ENCODE measurements around the gene CDH13. TPM values are rescaled to one million over a fixed set of nuclear protein-coding genes. Genes with fewer than 3 reads are reported as not detected.

Gene CDH13
- polyA plus RNA-seq, 1 experiment, result 113 TPM

DNA sequence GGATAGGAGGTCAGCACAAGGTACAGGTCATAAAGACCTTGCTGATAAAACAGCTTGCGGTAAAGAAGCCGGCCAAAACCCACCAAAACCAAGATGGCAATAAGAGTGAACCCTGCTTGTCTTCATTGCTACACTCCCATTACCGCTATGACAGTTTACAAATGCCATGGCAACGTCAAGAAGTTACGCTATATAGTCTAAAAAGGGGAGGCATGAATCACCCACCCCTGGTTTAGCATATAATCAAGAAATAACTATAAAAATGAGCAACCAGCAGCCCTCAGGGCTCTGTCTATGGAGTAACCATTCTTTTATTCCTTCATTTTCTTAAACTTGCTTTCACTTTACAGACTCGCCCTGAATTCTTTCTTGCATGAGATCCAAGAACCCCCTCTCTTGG is 1180.0 kb downstream of the CDH13 start:
- Histone ChIP-seq H3K4me3 (ENCODE audit: low read depth, low read length) (no peak overlapping the region), H3K27me3 (ENCODE audit: control insufficient read depth, insufficient read depth, low read length) (no peaks in the 10 kb centered on the region), H3K36me3 (ENCODE audit: control insufficient read depth, insufficient read depth, low read length) (no peaks in the 10 kb centered on the region)
- no peak for DNase-seq (ENCODE audit: low read depth)
- CTCF ChIA-PET, result no interaction called here
- POLR2A ChIA-PET, result no interaction called here
- TF ChIP-seq, protein P1, sequence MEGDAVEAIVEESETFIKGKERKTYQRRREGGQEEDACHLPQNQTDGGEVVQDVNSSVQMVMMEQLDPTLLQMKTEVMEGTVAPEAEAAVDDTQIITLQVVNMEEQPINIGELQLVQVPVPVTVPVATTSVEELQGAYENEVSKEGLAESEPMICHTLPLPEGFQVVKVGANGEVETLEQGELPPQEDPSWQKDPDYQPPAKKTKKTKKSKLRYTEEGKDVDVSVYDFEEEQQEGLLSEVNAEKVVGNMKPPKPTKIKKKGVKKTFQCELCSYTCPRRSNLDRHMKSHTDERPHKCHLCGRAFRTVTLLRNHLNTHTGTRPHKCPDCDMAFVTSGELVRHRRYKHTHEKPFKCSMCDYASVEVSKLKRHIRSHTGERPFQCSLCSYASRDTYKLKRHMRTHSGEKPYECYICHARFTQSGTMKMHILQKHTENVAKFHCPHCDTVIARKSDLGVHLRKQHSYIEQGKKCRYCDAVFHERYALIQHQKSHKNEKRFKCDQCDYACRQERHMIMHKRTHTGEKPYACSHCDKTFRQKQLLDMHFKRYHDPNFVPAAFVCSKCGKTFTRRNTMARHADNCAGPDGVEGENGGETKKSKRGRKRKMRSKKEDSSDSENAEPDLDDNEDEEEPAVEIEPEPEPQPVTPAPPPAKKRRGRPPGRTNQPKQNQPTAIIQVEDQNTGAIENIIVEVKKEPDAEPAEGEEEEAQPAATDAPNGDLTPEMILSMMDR (IDR thresholded peaks at IDR 0.05; ENCODE audit: insufficient read depth, low read depth, low read length), result no peak

DNA sequence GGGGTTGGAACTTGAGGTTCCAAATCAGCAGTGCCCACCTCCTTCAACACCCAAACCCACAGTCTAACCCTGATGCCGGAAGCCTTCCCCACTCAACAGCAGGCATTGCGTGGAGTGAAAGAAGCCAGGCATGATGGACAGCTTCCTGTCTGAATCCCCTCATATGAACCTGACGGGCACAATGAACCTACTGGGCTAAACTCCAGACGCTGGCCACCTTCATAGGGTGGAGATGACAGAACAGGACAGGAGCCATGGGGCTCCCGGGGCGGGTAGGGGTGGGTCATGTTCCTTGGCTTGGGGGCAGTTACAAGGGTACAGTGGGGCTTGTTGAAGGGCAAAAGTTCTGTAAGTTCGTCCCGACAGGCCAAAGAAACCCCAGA is 1180.5 kb downstream of the CDH13 start:
- Histone ChIP-seq H3K27me3 (ENCODE audit: control insufficient read depth, insufficient read depth, low read length) (no peaks in the 10 kb centered on the region), H3K36me3 (ENCODE audit: control insufficient read depth, insufficient read depth, low read length) (no peaks in the 10 kb centered on the region), H3K4me3 (ENCODE audit: low read depth, low read length) (no peak overlapping the region)
- TF ChIP-seq, protein P1 (IDR thresholded peaks at IDR 0.05; ENCODE audit: insufficient read depth, low read depth, low read length), result no peak
- ChIA-PET CTCF (no interaction called here), POLR2A (no interaction called here)
- no peak for DNase-seq (ENCODE audit: low read depth)

DNA sequence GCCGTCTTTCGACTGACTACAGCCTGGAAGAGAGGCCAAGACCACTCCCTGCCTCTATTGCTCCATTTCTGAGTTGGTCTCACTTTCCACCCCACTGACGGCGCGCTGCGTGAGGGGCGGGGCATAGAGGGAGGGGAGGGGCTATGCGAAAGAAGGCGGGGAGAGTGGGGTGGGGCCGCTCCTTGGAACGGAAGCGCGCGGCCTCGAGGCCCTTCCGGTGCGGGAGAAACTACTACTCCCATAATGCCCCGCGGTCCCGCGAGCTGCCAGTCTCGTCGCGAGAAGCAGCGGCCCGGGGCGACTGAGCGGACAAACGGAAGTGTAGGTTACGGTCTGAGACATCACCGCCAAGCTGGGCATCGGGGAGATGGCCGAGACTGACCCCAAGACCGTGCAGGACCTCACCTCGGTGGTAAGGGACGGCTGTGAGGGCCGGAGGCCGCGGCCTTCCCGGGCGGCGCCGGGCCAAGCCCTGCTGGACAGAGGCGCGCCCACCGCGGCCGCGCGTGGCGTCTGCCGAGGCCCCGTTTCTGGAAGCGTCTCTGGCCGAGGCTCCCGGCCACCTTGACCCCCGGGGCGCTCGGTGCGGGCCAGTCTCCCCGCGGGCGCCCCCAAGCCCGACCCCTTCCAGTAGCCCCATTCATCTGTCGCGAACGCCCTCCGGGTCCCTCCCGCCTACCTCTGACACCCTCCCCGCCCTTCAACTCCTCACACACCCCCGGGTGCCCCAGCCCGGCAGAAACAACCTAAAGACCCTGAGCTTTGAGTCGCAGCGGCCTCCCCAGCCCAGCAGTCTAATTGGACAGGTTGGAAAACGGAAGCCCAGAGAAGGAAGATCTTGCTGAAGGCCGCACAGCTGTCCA is 1181.2 kb downstream of the CDH13 start, which contains the start of gene HSBP1:
HSBP1 (plus strand) TSS at position 269 of the 863 bp plus-strand sequence; CDS start at position 368, 99 bp downstream.
- Histone ChIP-seq H3K4me3 (ENCODE audit: low read depth, low read length) (peak within 1 kb of the TSS; percentile 74), H3K36me3 (ENCODE audit: control insufficient read depth, insufficient read depth, low read length) (peaks cover 4% of the 10 kb centered on the region), H3K27me3 (ENCODE audit: control insufficient read depth, insufficient read depth, low read length) (no peaks in the 10 kb centered on the region)
- POLR2A ChIA-PET, result no interaction called here
- CTCF ChIA-PET, result interaction anchor here (1.3 kb wide), 1 partner anchor 19 kb away, joined by 3 read pairs; no protein-coding TSS in a partner anchor
- TF ChIP-seq, protein P1 (IDR thresholded peaks at IDR 0.05; ENCODE audit: insufficient read depth, low read depth, low read length), result no peak
- DNase-seq (ENCODE audit: low read depth), result peak; percentile 47

DNA sequence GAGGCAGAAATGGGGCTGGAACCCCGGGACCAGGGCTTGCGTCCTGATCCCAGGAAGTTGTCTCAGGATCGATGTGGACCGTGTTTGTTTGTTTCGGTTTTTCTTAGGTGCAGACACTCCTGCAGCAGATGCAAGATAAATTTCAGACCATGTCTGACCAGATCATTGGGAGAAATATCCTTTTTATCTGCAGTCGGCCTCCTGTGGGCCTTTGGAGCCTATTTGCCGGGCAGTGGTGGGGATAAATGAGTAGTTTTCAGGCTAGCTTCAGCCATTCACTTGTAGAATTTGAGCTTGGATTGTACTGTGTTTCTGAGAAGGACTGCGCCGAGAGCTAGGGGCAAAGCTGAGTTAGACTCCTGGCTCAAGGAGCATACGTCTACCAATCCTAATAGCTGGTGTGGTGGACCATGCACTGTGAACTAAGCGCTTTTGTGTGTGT is 1181.8 kb downstream of the CDH13 start:
- Histone ChIP-seq H3K36me3 (ENCODE audit: control insufficient read depth, insufficient read depth, low read length) (peaks cover 4% of the 10 kb centered on the region), H3K27me3 (ENCODE audit: control insufficient read depth, insufficient read depth, low read length) (no peaks in the 10 kb centered on the region), H3K4me3 (ENCODE audit: low read depth, low read length) (peak overlapping the region; percentile 74)
- no peak for DNase-seq (ENCODE audit: low read depth)
- TF ChIP-seq, protein P1 (IDR thresholded peaks at IDR 0.05; ENCODE audit: insufficient read depth, low read depth, low read length), result no peak
- ChIA-PET POLR2A (no interaction called here), CTCF (interaction anchor here (1.3 kb wide), 1 partner anchor 18 kb away, joined by 3 read pairs; no protein-coding TSS in a partner anchor)

DNA sequence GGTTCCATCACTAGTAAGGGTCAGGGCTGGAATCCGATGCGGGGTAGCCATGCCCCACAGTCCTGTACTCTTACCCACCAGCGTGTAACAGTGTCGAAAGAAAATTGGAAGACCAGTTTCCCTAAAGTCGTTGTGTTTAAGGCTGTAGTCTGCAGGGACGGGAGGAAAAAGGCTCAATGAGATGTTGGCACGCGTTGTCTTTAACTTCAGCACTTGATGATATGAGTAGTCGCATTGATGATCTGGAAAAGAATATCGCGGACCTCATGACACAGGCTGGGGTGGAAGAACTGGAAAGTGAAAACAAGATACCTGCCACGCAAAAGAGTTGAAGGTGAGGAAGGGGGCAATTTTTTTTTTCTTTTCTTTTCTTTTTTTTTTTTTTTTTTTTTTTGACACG is 1182.3 kb downstream of the CDH13 start:
- ChIA-PET CTCF (interaction anchor here (1.3 kb wide), 1 partner anchor 17 kb away, joined by 3 read pairs; no protein-coding TSS in a partner anchor), POLR2A (no interaction called here)
- DNase-seq (ENCODE audit: low read depth), result no peak
- H3K4me3 ChIP-seq (ENCODE audit: low read depth, low read length), result peak overlapping the region; percentile 74
- TF ChIP-seq, protein P1 (IDR thresholded peaks at IDR 0.05; ENCODE audit: insufficient read depth, low read depth, low read length), result no peak
- H3K36me3 ChIP-seq (ENCODE audit: control insufficient read depth, insufficient read depth, low read length), result peaks cover 4% of the 10 kb centered on the region
- H3K27me3 ChIP-seq (ENCODE audit: control insufficient read depth, insufficient read depth, low read length), result no peaks in the 10 kb centered on the region
